Posterior vena cava (tissue), 2 donors: ENCODE data around the gene HEPACAM. TPM values are rescaled to one million over a fixed set of nuclear protein-coding genes. Genes with fewer than 3 reads are reported as not detected.
A peak's percentile ranks its signal among the peaks of the same experiment; 100 is the strongest.

ENCODE experiments used
- DNase-seq: peaks from one replicate; pipeline ENCODE4 v3.0.0-alpha.2; 2020; ENCODE audit warnings: low spot score
- intact Hi-C, 2 donors: fragments of 100-400 bp; cut with DNase I; formaldehyde crosslinking; loops; one replicate each; pipeline versions ENCODE4 v1.14.1 to v1.14.2; 2022 to 2023
- long read RNA-seq, 2 donors: library from polyadenylated mRNA; unstranded; transcript quantifications; one replicate each; pipeline ENCODE4 v2.0.0, GENCODE V29; 2020 to 2021
- total RNA-seq, 2 donors: library from RNA; stranded (reverse); fragmentation: NEBNext Ultra II Directional; extraction: Animal tissue kit (Norgen Biotek cat#: 25700); gene quantifications; one replicate each; pipeline ENCODE4 v1.2.1, GENCODE V29; 2021
- donor health status: DM: yes; HTN: yes; CAD: no.
- donor health status: DM: yes; HTN: yes; CAD: no.

Gene HEPACAM, protein sequence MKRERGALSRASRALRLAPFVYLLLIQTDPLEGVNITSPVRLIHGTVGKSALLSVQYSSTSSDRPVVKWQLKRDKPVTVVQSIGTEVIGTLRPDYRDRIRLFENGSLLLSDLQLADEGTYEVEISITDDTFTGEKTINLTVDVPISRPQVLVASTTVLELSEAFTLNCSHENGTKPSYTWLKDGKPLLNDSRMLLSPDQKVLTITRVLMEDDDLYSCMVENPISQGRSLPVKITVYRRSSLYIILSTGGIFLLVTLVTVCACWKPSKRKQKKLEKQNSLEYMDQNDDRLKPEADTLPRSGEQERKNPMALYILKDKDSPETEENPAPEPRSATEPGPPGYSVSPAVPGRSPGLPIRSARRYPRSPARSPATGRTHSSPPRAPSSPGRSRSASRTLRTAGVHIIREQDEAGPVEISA
- under 1 TPM; 0.28 to 0.48 TPM for total RNA-seq
- long read RNA-seq, donor 1 = 0 reads
- long read RNA-seq, donor 2 = 0 reads

DNA sequence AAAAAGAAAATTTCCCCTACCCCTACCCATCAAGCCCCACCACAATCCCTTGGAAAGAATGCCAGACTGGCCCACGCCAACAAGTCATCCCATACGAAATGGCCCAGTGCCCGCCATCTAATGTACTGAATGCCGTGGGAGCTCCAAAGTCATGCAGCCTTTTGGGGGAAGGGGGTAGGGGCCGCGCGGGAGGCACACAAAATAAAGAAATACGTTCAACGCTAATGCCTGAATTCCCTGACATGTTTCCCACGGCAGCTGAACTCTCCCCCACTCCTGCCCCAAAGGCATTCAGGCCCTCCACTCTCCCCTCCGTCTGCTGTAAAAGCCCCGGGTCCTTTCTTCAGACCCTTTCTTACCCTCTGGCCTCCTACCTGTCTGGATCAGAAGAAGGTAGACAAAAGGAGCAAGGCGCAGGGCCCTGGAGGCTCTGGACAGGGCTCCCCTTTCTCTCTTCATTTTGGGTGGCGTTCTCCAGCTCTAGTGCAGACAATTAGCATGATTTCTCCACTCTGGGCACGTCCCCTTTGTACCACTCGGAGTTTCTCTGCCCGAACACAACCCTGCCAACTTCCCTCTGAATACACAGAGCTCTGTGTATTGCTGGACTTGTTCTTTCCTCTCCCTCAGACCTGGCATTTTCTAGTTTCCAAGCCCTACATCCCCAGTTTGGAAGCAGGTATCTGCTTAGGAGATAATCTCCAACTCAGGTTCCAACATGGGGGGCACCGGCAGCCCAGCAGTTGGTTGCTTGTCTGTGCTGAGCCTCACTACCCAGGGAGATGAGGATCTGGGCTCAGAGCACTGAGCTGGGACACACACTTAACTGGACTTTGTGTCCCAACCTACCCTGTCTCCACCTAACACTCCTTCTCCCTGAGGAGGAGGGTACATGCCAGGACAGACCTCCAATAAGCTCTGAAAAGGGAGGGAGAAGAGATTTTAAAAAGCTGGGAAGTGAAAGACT lies at the start of gene HEPACAM:
Gene HEPACAM (minus strand): TSS at position 500 of the 967 bp plus-strand sequence. CDS start 41 bp downstream, at position 459.
- intact Hi-C loops = no loop called here
- no peak for DNase-seq

DNA sequence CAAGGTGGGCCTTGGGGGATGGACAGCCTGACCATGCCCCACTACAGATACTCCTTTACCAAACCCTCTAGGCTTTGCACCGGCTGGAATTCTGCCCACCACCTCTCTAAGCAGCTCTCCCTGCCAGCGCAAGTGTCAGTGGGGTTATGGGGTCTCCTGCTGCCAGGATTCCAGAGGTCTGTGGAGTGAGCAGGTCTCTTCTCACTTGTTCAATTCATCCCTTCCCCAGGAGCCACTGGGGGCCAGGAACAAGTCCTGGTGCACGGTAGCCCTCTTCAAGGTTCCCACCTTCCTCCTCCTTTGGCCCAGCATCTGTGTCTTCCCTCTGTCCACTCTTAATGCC lies 48.6 kb upstream of the HEPACAM start:
- intact Hi-C loops = loop anchor here in 1 of 2 donors (2.0 kb wide), 1 partner anchor 64 kb away; no protein-coding TSS in a partner anchor
- no peak for DNase-seq

DNA sequence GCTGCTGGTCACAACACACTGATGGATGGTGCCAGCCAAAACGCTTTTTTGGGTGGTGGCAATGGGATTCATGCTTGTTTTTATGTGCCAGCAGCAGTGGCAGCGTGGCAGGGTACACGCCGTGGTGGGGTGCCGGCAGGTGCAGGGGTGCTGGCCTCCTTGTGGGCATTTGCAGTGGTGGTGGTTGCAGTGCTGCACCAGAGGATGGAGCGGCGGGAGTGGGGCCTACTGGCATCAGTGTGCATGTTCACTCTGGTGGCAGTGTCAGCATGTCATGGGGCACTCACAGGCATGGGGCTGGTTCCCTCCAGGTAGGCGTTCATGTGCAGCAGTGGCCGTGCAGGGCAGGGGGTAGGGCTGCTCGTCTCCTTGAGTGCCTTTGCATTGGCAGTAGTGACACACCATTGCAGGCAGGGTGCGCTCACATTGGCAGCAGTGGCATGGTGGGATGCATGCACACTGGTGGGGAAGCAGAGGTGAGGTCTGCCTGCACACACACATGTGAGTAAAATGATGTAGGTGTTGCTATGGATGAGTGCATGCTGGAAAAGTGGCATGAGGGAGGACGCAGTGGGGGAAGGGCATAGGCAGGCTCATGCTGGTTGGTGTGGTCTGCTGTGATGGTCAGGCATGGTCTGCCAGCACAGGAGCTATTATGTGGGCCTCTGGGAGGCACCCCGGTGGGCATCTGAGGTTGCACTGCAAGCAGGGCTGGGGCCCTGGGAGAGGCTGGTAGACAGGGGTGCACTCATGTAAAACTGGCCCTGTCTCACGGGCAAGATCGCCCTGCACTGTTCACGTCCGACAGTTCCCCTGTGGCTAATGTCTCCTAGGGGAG lies 48.0 kb upstream of the HEPACAM start:
- intact Hi-C loops = loop anchor here in 1 of 2 donors (2.0 kb wide), 1 partner anchor 65 kb away; no protein-coding TSS in a partner anchor
- DNase-seq = no peak

DNA sequence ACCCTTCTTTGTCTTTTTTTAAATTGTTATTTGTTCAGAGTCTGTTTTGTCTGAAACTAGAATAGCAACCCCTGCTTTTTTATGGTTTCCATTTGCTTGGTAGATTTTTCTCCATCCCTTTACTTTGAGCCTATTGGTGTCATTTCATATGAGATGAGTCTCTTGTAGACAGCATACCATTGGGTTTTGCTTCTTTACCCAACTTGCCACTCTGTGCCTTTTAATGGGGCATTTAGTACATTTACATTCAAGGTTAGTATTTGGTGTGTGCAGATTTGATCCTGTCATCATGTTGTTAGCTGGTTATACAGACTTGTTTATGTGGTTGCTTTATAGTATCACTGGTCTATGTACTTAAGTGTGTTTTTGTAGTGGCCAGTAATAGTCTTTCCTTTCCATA lies 46.2 kb upstream of the HEPACAM start:
- intact Hi-C loops = no loop called here
- DNase-seq = no peak

DNA sequence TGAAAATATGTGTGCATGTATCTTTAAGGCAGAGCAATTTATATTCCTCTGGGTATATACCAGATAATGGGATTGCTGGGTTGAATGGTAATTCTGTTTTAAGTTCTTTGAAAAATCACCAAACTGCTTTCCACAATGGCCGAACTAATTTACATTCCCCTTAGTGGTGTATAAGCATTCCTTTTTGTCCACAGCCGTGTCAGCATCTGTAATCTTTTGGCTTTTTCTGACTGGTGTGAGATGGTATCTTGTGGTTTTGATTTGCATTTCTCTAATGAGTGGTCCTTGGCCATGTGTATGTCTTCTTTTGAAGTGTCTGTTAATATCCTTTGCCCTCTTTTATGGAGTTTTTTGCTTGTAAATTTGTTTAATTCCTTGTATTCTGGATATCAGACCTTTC lies 42.5 kb upstream of the HEPACAM start:
- intact Hi-C loops = no loop called here
- no peak for DNase-seq

DNA sequence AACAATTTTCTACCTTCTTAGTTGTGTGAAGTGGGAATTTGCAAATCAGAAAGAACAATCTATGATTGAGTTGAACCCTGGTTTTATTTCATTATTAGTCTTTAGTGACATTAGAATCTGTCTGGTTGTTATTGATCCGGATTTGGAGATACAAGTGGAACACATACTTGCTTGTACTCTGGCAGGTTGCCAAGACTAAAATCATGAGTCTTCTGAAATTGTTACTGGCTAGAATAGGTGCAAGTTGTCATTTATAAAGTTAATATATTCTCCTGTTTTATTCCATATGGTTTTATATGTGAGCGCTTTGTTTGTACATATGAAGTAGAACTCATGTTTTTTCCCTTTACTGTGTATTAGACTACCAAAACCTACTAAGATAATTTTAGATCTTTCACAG lies 41.2 kb upstream of the HEPACAM start:
- intact Hi-C loops = no loop called here
- DNase-seq = no peak

DNA sequence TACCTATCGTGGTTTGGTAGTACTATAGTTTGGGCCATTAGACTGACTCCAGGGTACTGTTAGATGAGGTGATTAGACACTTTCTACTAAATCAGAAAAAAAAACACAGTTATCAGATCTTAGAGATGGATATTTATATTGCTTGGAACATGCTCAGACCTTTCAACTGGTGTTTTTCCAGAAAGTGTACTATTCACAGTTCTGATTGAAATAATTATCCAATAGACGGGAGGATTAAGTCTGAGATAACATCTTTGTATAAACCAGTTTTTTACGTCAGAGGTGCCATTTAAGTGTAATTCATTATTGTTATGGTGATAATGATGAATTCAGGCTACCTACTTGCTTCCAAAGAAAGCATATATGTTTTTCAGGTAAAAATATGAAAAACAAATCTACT lies 40.7 kb upstream of the HEPACAM start:
- DNase-seq = no peak
- intact Hi-C loops = no loop called here

DNA sequence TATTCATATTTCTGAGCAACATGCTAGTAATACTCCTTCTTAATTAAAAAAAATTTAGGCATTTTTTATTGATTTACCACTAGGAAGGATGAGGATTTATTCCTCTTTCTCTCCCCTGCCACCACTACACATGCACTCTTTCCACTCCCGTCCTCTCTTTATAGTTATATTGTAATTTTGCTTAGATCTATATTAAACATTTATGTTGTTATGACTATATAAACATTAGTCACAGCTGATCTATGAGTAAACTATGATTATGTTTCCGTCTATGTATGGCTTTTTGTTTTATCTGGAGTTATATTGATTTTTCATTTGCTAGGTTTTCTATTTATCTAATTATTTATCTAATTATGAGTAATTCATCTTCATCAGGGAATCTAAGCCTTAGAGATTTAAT lies 36.0 kb upstream of the HEPACAM start:
- no peak for DNase-seq
- intact Hi-C loops = no loop called here

DNA sequence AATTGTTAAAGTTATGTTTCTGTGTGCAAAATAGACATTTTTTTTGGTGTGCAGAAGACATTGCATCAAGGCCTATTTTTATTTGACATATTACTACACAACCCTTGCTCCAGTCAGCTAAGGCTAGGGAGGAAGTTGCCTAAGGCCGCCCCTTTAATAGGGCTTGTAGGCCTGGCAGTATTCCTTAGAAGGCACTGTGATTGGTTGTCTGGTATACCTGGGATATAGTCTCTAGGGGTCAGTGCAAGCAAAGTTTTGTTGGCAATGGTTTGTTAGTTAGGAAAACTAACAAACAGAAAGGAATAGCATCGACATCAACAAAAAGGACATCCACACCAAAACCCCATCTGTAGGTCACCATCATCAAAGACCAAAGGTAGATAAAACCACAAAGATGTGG lies 35.1 kb upstream of the HEPACAM start:
- DNase-seq = no peak
- intact Hi-C loops = no loop called here

DNA sequence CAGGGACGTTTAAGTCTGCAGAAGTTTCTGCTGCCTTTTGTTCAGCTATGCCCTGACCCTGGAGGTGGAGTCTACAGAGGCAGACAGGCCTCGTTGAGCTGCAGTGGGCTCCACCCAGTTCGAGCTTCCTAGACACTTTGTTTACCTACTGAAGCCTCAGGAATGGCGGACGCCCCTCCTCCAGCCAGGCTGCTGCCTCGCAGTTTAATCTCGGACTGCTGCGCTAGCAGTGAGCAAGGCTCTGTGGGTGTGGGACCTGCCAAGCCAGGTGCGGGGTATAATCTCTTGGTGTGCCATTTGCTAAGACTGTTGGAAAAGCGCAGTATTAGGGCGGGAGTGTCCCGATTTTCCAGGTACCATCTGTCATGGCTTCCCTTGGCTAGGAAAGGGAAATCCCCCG lies 32.4 kb upstream of the HEPACAM start:
- intact Hi-C loops = loop anchor here in 1 of 2 donors (10.0 kb wide), 1 partner anchor 177 kb away; no protein-coding TSS in a partner anchor

DNA sequence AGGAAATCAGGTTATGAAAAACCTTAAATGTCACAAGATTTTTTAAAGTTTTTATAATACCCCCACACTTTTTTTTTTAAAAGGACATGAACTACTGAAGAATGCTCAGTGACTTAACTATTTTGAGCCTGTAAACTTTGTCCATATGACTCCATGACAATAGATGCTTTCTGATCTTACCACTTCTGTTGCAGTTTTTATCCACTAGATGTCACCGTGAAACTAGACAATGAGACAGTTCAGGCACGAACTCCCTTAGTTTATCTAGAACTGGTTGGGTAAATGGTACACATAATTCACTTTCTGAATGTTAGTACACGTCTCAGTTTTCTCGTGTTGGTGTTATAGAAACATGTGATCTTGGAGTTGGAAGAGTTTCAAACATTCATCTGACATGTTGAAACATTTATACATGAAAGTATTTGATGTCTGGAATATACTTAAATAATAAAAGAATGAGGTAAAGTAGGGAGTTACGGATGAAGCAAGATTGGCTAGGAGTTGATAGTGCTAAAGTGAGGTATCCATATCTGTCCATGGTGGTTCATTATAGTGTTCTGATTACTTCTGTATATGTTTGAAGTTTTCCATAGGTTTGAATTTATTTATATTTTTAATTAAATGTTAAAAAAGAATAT lies 26.2 kb upstream of the HEPACAM start:
- intact Hi-C loops = loop anchor here in 1 of 2 donors (10.0 kb wide), 1 partner anchor 183 kb away; no protein-coding TSS in a partner anchor
- DNase-seq = no peak

More for the DNA sequence above, 32.4 kb upstream of the HEPACAM start:
- DNase-seq = peak; percentile 76

DNA sequence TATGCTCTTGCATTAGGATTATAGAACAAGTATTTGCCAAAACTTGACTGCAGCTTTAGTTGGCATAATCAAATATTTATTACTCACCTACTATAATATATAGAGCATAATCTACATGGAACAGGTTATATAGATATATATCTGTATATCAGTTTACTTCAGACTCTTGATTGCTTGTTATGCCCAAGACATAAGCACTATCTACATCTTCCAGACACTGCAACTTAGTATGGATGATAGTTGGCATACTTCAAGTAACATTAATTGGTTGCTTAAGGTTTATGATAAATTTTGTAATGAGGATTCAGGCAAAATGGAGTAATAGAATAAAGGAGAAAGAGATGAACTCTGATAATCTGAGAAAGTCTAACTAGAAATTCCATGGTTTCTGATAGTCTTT lies 19.2 kb upstream of the HEPACAM start:
- intact Hi-C loops = loop anchor here in 1 of 2 donors (10.0 kb wide), 1 partner anchor 450 kb away; no protein-coding TSS in a partner anchor
- no peak for DNase-seq

DNA sequence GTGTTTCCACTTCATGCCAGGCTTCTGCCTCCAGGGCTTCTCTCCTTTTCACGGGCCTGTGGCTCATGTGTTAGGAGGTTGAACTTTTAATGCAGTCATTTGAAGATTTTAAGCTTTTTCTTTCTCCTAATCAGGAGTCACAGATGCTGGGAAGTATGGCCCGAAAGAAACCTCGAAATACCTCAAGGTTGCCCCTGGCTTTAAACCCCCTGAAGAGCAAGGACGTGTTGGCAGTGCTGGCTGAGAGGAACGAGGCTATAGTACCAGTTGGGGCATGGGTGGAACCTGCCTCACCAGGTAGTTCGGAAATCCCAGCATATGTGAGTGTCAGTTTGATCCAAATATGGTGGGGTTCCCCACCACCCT lies 18.7 kb upstream of the HEPACAM start:
- intact Hi-C loops = loop anchor here (5.0 to 10.0 kb wide), 2 partner anchors 393 to 450 kb away; no protein-coding TSS in a partner anchor
- no peak for DNase-seq

DNA sequence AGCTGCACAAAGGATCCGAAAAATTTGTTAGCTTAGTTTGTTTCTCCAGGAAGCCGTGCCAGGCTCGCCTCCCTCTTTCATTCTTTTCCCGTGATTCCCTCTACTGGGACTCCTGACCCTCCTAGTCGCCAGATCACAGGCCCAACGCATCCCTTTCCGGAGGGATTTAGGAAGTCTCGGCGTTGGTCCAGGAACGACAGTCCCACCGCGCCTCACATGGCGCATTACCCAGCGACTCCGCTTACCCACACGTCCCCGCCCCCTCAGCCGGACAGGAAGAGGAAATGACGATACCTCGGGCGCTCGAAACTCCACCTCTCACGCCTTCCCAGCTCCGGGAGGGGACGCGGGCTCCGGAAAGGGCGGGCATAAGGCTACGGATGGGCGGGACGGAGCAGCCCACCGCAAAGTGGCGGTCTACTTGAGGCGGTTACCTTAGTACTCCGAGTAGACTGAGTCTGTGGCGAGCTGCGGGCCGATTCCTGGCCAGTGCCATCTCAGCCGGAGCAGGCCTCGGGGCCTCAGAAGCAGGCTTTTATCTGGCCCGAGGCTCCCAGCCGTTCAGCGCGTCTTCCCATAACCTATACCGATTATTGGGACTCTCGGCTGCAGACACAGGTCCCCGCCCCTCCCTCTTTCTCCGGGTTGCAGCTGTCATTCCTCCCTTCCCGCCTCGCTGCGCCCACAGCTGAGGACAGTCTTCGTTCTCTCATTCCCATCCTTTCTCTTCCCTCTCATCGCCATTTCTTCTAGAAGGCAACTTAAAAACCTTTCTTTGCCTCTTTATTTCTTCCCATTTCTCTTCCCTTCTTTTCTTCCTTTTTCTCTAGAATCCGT lies 18.1 kb upstream of the HEPACAM start, which contains the start of gene CCDC15:
Gene CCDC15 (plus strand): TSS at position 450 of the 837 bp plus-strand sequence. CDS start 531 bp downstream, outside the sequence.
- intact Hi-C loops = loop anchor here (5.0 to 10.0 kb wide), 2 partner anchors 393 to 451 kb away; no protein-coding TSS in a partner anchor
- DNase-seq = peak; percentile 99

DNA sequence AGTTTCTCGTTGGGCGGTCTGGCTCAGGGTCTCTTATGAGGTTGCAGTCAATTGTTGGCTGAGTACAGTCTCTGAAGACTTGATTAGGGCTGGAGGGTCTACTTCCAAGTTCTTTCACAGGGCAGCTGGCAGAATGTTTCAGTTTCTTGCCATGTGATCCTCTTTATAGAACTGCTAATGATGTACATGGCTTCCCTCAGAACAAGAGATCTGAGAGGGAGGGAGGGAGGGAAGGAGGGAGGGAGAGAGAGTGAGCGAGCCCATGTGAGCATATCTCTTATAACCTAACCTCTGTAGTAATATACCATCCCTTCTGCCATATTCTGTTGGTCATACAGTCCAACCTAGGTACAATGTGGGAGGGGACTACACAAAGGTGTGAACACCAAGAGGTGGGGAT lies 15.5 kb upstream of the HEPACAM start:
- intact Hi-C loops = loop anchor here (5.0 to 10.0 kb wide), 2 partner anchors 396 to 453 kb away; no protein-coding TSS in a partner anchor
- no peak for DNase-seq

DNA sequence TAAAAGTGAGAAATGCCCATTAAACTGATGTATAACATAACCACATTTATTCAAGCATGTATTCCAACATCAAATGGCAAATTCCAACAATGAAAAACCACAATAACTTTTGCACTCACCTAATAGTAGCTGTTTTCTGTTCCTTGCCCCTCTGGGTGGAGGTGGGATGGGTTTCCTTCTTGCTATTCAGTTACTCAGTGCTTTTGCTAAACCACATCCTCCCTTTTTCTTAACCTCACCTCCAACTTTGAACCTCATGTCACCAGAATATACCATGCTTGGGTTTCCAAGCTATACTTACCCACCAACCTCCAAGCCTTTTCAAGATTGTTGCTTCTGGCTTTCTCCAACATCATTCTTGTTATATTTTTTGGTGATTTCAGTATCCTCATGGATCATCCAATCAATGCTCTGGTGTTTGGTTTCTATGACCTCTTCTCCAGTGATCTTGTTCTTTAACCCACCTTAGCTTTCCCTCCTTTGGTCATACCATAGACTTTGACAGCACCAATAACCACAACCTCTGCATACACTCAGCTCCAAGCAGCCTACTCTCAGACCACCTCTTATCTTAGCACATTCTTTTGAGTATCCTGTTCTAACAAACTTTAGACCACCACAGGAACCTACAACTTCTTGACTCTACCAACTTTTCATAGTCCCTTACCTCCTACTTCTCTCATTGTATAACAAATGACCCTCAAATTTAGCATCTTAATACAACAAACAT lies 14.9 kb upstream of the HEPACAM start:
- no peak for DNase-seq
- intact Hi-C loops = loop anchor here (5.0 to 10.0 kb wide), 2 partner anchors 397 to 454 kb away; no protein-coding TSS in a partner anchor

DNA sequence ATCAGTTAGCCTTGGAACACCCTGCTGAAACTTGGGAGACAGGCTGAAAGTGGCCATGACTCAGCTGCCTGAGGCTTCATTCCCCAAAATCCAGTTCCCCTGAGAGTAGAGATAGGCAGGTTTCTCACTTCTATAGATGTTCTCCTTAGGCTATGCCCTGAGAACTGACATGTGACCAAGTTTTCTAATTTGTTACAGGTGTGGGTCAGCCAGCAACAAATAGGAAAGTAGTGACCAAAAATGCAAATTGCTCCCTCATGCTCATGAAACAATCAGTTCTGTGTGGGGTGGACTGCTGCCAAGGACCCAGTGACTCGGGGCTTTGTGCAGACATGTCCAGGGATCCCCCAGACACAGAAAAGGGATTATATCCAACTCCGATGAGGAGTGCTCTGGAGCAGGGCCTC lies 10.9 kb upstream of the HEPACAM start:
- DNase-seq = no peak
- intact Hi-C loops = no loop called here
